Activated naive CD4-positive, alpha-beta T cell treated with Interleukin-2 at 50 U/mL for 16 hours (primary cell): ENCODE data around the gene MGRN1.

Source experiments
- DNase-seq: peaks from one replicate; pipeline ENCODE4 v3.0.0-alpha.2; 2020

Gene MGRN1

GRCh38 chr16:4625560-4626159 is 1.0 kb downstream of the MGRN1 start:
- no peak for DNase-seq

- DNase-seq: no peak
These were observed 1.8 kb downstream of the MGRN1 start for GRCh38 chr16:4626396-4626795.

- no peak for DNase-seq
These were observed 3.7 kb downstream of the MGRN1 start for GRCh38 chr16:4628283-4628682.

GRCh38 chr16:4631444-4631843 is 6.8 kb downstream of the MGRN1 start:
- no peak for DNase-seq

GRCh38 chr16:4633910-4634635 is 9.4 kb downstream of the MGRN1 start:
- DNase-seq: no peak

- DNase-seq: no peak
These were observed 10.1 kb downstream of the MGRN1 start for GRCh38 chr16:4634768-4635167.

GRCh38 chr16:4636196-4636595 is 11.6 kb downstream of the MGRN1 start:
- no peak for DNase-seq

GRCh38 chr16:4637501-4638166 is 13.0 kb downstream of the MGRN1 start:
- DNase-seq: no peak

- no peak for DNase-seq
These were observed 15.4 kb downstream of the MGRN1 start for GRCh38 chr16:4639899-4640509.

- no peak for DNase-seq
These were observed 16.1 kb downstream of the MGRN1 start for GRCh38 chr16:4640572-4641305.

- DNase-seq: no peak
These were observed 16.7 kb downstream of the MGRN1 start for GRCh38 chr16:4641306-4641687.

- DNase-seq: no peak
These were observed 17.3 kb downstream of the MGRN1 start for GRCh38 chr16:4641895-4642294.

- DNase-seq: no peak
These were observed 22.4 kb downstream of the MGRN1 start for GRCh38 chr16:4646773-4647643.

GRCh38 chr16:4647644-4647980 is 23.0 kb downstream of the MGRN1 start:
- DNase-seq: no peak

- no peak for DNase-seq
These were observed 24.3 kb downstream of the MGRN1 start for GRCh38 chr16:4648917-4649316.

GRCh38 chr16:4649744-4650442 is 25.3 kb downstream of the MGRN1 start:
- DNase-seq: no peak

- peak; percentile 80 for DNase-seq
These were observed 25.9 kb downstream of the MGRN1 start for GRCh38 chr16:4650443-4651074.

- DNase-seq: no peak
These were observed 27.2 kb downstream of the MGRN1 start for GRCh38 chr16:4651827-4652226.

- DNase-seq: no peak
These were observed 27.9 kb downstream of the MGRN1 start for GRCh38 chr16:4652561-4652960.

- DNase-seq: no peak
These were observed 29.7 kb downstream of the MGRN1 start for GRCh38 chr16:4654011-4654963.
